ENCODE results near the gene CGB2.

Gene CGB2

GRCh38 chr19:48994035-48994386 lies 37.7 kb upstream of the CGB2 start:
- Mint-ChIP-seq H3K4me3 (peak overlapping the region; percentile 94), H3K9me3 (no peaks in the 10 kb centered on the region), H3K4me1 (peaks cover 49% of the 10 kb centered on the region), H3K36me3 (peaks cover 12% of the 10 kb centered on the region), H3K27me3 (no peaks in the 10 kb centered on the region), H3K27ac (peak overlapping the region; percentile 97)
- DNase-seq, result no peak
- CTCF ChIA-PET, result interaction anchor here (1.0 to 1.8 kb wide), 15 partner anchors 8 to 206 kb away, joined by 3 to 14 read pairs (median 6); no protein-coding TSS in a partner anchor

GRCh38 chr19:48997972-48998371 lies 33.7 kb upstream of the CGB2 start:
- no peak overlapping the region for H3K4me3 Mint-ChIP-seq
- peak; percentile 77 for DNase-seq
- no peak overlapping the region for H3K27ac Mint-ChIP-seq
- H3K27me3 Mint-ChIP-seq, result no peaks in the 10 kb centered on the region
- H3K36me3 Mint-ChIP-seq, result peaks cover 12% of the 10 kb centered on the region
- CTCF ChIA-PET, result interaction anchor here (0.6 to 4.5 kb wide), 13 partner anchors 11 to 210 kb away, joined by 3 to 27 read pairs (median 4); no protein-coding TSS in a partner anchor
- H3K9me3 Mint-ChIP-seq, result no peaks in the 10 kb centered on the region
- peaks cover 34% of the 10 kb centered on the region for H3K4me1 Mint-ChIP-seq

GRCh38 chr19:48999481-49000325 lies 32.0 kb upstream of the CGB2 start:
- H3K36me3 Mint-ChIP-seq, result peaks cover 21% of the 10 kb centered on the region
- no peak overlapping the region for H3K4me3 Mint-ChIP-seq
- peak; percentile 82 for DNase-seq
- CTCF ChIA-PET, result interaction anchor here (1.0 to 4.5 kb wide), 12 partner anchors 9 to 208 kb away, joined by 3 to 27 read pairs (median 6); a partner anchor contains a TSS
- H3K4me1 Mint-ChIP-seq, result peaks cover 26% of the 10 kb centered on the region
- peak overlapping the region; percentile 25 for H3K27ac Mint-ChIP-seq
- no peaks in the 10 kb centered on the region for H3K27me3 Mint-ChIP-seq
- no peaks in the 10 kb centered on the region for H3K9me3 Mint-ChIP-seq

- no peak for DNase-seq
- H3K4me3 Mint-ChIP-seq, result no peak overlapping the region
- H3K27ac Mint-ChIP-seq, result no peak overlapping the region
- H3K36me3 Mint-ChIP-seq, result peaks cover 35% of the 10 kb centered on the region
- peaks cover 7% of the 10 kb centered on the region for H3K4me1 Mint-ChIP-seq
- no peaks in the 10 kb centered on the region for H3K9me3 Mint-ChIP-seq
- H3K27me3 Mint-ChIP-seq, result no peaks in the 10 kb centered on the region
- CTCF ChIA-PET, result interaction anchor here (3.6 kb wide), 1 partner anchor 11 kb away, joined by 12 read pairs; the partner anchor contains the start of genes GYS1 and RUVBL2
Measured at GRCh38 chr19:49004133-49004532, 27.6 kb upstream of the CGB2 start.

GRCh38 chr19:49004964-49005614 lies 26.6 kb upstream of the CGB2 start:
- Mint-ChIP-seq H3K9me3 (no peaks in the 10 kb centered on the region), H3K27me3 (no peaks in the 10 kb centered on the region), H3K4me1 (no peaks in the 10 kb centered on the region), H3K4me3 (no peak overlapping the region), H3K27ac (no peak overlapping the region), H3K36me3 (peaks cover 33% of the 10 kb centered on the region)
- DNase-seq, result no peak
- CTCF ChIA-PET, result interaction anchor here (3.6 kb wide), 1 partner anchor 12 kb away, joined by 12 read pairs; the partner anchor contains the start of genes GYS1 and RUVBL2

GRCh38 chr19:49006905-49007304 lies 24.8 kb upstream of the CGB2 start:
- no peaks in the 10 kb centered on the region for H3K27me3 Mint-ChIP-seq
- no peak overlapping the region for H3K4me3 Mint-ChIP-seq
- peaks cover 38% of the 10 kb centered on the region for H3K36me3 Mint-ChIP-seq
- H3K4me1 Mint-ChIP-seq, result no peaks in the 10 kb centered on the region
- CTCF ChIA-PET, result interaction anchor here (3.6 to 3.8 kb wide), 2 partner anchors 8 to 13 kb away, joined by 12 to 27 read pairs; partner anchors contain the start of genes GYS1 and RUVBL2
- no peak overlapping the region for H3K27ac Mint-ChIP-seq
- no peak for DNase-seq
- no peaks in the 10 kb centered on the region for H3K9me3 Mint-ChIP-seq

GRCh38 chr19:49009828-49010227 lies 21.9 kb upstream of the CGB2 start:
- no peaks in the 10 kb centered on the region for H3K4me1 Mint-ChIP-seq
- peaks cover 26% of the 10 kb centered on the region for H3K36me3 Mint-ChIP-seq
- no peak overlapping the region for H3K27ac Mint-ChIP-seq
- H3K4me3 Mint-ChIP-seq, result no peak overlapping the region
- H3K27me3 Mint-ChIP-seq, result no peaks in the 10 kb centered on the region
- no peaks in the 10 kb centered on the region for H3K9me3 Mint-ChIP-seq
- no peak for DNase-seq
- CTCF ChIA-PET, result interaction anchor here (1.4 to 3.8 kb wide), 4 partner anchors 8 to 16 kb away, joined by 3 to 27 read pairs (median 6); partner anchors contain the start of gene RUVBL2

GRCh38 chr19:49010453-49010852 lies 21.2 kb upstream of the CGB2 start:
- Mint-ChIP-seq H3K27ac (no peak overlapping the region), H3K27me3 (no peaks in the 10 kb centered on the region), H3K9me3 (no peaks in the 10 kb centered on the region), H3K4me3 (no peak overlapping the region), H3K4me1 (no peaks in the 10 kb centered on the region), H3K36me3 (peaks cover 23% of the 10 kb centered on the region)
- CTCF ChIA-PET, result interaction anchor here (1.8 to 3.8 kb wide), 2 partner anchors 12 to 17 kb away, joined by 7 to 27 read pairs; partner anchors contain the start of gene RUVBL2
- DNase-seq, result no peak

- DNase-seq, result no peak
- CTCF ChIA-PET, result interaction anchor here (1.8 kb wide), 1 partner anchor 17 kb away, joined by 7 read pairs; the partner anchor contains the start of gene RUVBL2
- no peaks in the 10 kb centered on the region for H3K27me3 Mint-ChIP-seq
- no peak overlapping the region for H3K4me3 Mint-ChIP-seq
- H3K9me3 Mint-ChIP-seq, result no peaks in the 10 kb centered on the region
- H3K4me1 Mint-ChIP-seq, result no peaks in the 10 kb centered on the region
- peaks cover 26% of the 10 kb centered on the region for H3K36me3 Mint-ChIP-seq
- H3K27ac Mint-ChIP-seq, result no peak overlapping the region
Measured at GRCh38 chr19:49011194-49011593, 20.5 kb upstream of the CGB2 start.

GRCh38 chr19:49014123-49014869 lies 17.4 kb upstream of the CGB2 start:
- H3K27ac Mint-ChIP-seq, result no peak overlapping the region
- CTCF ChIA-PET, result interaction anchor here (1.0 to 2.8 kb wide), 3 partner anchors 13 to 21 kb away, joined by 4 to 14 read pairs (median 8); partner anchors contain the start of genes GYS1 and RUVBL2
- H3K9me3 Mint-ChIP-seq, result no peaks in the 10 kb centered on the region
- H3K27me3 Mint-ChIP-seq, result peaks cover 16% of the 10 kb centered on the region
- DNase-seq, result no peak
- peaks cover 19% of the 10 kb centered on the region for H3K4me1 Mint-ChIP-seq
- H3K4me3 Mint-ChIP-seq, result no peak overlapping the region
- H3K36me3 Mint-ChIP-seq, result peaks cover 20% of the 10 kb centered on the region

- DNase-seq, result no peak
- H3K27me3 Mint-ChIP-seq, result peaks cover 21% of the 10 kb centered on the region
- no peaks in the 10 kb centered on the region for H3K9me3 Mint-ChIP-seq
- H3K4me1 Mint-ChIP-seq, result peaks cover 24% of the 10 kb centered on the region
- no peak overlapping the region for H3K27ac Mint-ChIP-seq
- peaks cover 16% of the 10 kb centered on the region for H3K36me3 Mint-ChIP-seq
- CTCF ChIA-PET, result no interaction called here
- no peak overlapping the region for H3K4me3 Mint-ChIP-seq
Measured at GRCh38 chr19:49014870-49015255, 16.8 kb upstream of the CGB2 start.

- no peak for DNase-seq
- CTCF ChIA-PET, result interaction anchor here (0.9 kb wide), 1 partner anchor 19 kb away, joined by 3 read pairs; no protein-coding TSS in a partner anchor
- no peak overlapping the region for H3K4me3 Mint-ChIP-seq
- no peak overlapping the region for H3K27ac Mint-ChIP-seq
- H3K9me3 Mint-ChIP-seq, result no peaks in the 10 kb centered on the region
- H3K4me1 Mint-ChIP-seq, result peaks cover 30% of the 10 kb centered on the region
- H3K36me3 Mint-ChIP-seq, result peaks cover 10% of the 10 kb centered on the region
- H3K27me3 Mint-ChIP-seq, result peaks cover 35% of the 10 kb centered on the region
Measured at GRCh38 chr19:49016067-49016839, 15.4 kb upstream of the CGB2 start.

GRCh38 chr19:49017041-49017665 lies 14.5 kb upstream of the CGB2 start, which contains the start of gene LHB:
TSS of gene LHB (minus strand) at chr19:49017091. CDS start at chr19:49017081, 10 bp downstream.
- peaks cover 32% of the 10 kb centered on the region for H3K4me1 Mint-ChIP-seq
- peaks cover 10% of the 10 kb centered on the region for H3K36me3 Mint-ChIP-seq
- H3K27ac Mint-ChIP-seq, result no peak within 1 kb of the TSS

More at GRCh38 chr19:49017041-49017665, 14.5 kb upstream of the CGB2 start, which contains the start of gene LHB:
- no peak for DNase-seq
- H3K27me3 Mint-ChIP-seq, result peaks cover 39% of the 10 kb centered on the region
- H3K9me3 Mint-ChIP-seq, result no peaks in the 10 kb centered on the region
- peak within 1 kb of the TSS; percentile 78 for H3K4me3 Mint-ChIP-seq
- CTCF ChIA-PET, result interaction anchor here (0.9 to 1.5 kb wide), 5 partner anchors 8 to 182 kb away, joined by 3 to 6 read pairs (median 4); no protein-coding TSS in a partner anchor
